Measurements from ENCODE around the gene IFT122.

DNA sequence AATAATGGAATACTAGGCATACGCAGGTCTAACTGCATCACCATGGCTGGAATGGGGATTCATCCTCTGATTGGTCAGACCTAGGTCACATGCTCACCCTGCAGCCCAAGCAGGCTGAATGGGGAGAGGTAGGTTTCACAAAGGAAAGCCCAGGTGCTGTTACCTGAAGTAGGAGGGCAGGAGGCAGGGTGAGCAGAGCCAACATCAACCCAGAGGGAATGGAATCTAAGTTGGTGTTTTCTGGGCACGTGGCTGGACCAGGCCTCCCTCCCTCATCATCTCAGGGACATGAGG lies 96.3 kb downstream of the IFT122 start:
- TF ChIP-seq FOXK2 (IDR thresholded peaks at IDR 0.05), result no peak
- TF ChIP-seq TARDBP (IDR thresholded peaks at IDR 0.05), result no peak
- no peak for TF ChIP-seq SP1 (IDR thresholded peaks at IDR 0.05)

Measured in HEK293T (cell line).